ENCODE measurements around the gene RHOT1. TPM values are rescaled to one million over a fixed set of nuclear protein-coding genes. Genes with fewer than 3 reads are reported as not detected.

Gene RHOT1
- polyA plus RNA-seq, 1 donor from 2014 or later = 17.0 TPM

DNA sequence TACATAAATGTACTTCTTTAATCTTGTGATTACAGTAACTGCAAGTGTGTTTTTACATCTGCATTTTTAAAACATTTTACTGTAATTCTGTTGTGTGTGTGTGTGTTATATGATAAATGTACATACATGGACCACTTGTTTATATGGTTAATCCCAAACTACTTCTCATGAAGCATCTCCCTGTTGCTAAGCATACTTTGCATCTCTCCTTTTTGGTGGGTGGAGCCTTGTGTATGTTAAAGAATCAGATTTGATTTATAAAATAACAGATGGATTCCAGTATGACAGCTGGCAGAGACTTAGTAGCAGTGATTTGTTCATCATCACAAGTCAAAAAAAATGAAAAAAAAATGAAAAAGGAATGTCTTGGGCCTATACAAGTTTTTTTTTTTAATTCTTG lies 67.3 kb downstream of the RHOT1 start:
- H3K4me3 Mint-ChIP-seq = no peak overlapping the region
- no peak overlapping the region for H3K27ac Mint-ChIP-seq
- peaks cover 0 to 4% (median 2%) of the 10 kb centered on the region in 3 donors for H3K4me1 Mint-ChIP-seq
- H3K9me3 Mint-ChIP-seq = no peaks in the 10 kb centered on the region
- H3K27me3 Mint-ChIP-seq = no peaks in the 10 kb centered on the region
- peaks cover 7% of the 10 kb centered on the region for H3K36me3 Mint-ChIP-seq

DNA sequence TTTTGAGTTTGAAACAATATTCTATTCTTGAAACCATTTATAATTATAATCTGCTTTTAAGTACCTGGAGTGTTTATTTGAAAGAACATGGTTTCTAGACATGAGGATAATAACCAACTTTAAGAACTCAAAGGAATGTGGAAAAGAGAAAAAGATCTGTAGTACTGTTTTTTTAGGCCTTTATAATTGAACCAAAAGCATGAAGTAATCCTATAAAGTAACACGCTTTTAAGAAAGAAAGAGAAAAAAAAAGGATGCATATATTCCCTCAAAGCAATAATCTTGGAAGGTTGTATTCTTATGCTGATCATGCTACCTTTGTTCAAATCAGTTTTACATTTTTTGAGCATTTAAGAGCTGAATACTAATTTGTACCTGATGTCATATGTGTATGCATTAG lies 69.4 kb downstream of the RHOT1 start:
- H3K4me1 Mint-ChIP-seq = peaks cover 0 to 4% (median 4%) of the 10 kb centered on the region in 3 donors
- no peaks in the 10 kb centered on the region for H3K27me3 Mint-ChIP-seq
- H3K4me3 Mint-ChIP-seq = no peak overlapping the region
- H3K36me3 Mint-ChIP-seq = peaks cover 10% of the 10 kb centered on the region
- H3K27ac Mint-ChIP-seq = no peak overlapping the region
- no peaks in the 10 kb centered on the region for H3K9me3 Mint-ChIP-seq

DNA sequence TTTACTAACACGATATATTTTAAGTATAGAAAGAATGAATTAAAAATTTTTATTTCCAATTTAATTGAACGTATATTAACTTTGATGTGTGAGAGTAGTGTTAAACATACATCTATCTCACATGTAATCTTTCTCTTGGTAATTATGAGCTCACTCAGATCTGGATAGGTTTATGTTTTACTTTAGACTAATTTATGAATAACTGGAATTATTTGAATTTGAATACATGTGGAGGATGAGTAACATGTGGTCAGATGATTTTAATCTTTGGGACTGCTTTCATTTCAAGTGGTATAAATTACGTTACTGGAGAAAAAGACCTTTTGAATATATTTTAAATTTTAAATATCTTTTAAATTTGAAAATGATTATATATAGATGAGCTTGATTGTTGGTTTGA lies 73.4 kb downstream of the RHOT1 start:
- no peaks in the 10 kb centered on the region for H3K27me3 Mint-ChIP-seq
- no peak overlapping the region for H3K27ac Mint-ChIP-seq
- H3K4me1 Mint-ChIP-seq = peaks cover 0 to 4% (median 4%) of the 10 kb centered on the region in 3 donors
- H3K9me3 Mint-ChIP-seq = no peaks in the 10 kb centered on the region
- no peak overlapping the region for H3K4me3 Mint-ChIP-seq
- H3K36me3 Mint-ChIP-seq = peaks cover 7% of the 10 kb centered on the region

DNA sequence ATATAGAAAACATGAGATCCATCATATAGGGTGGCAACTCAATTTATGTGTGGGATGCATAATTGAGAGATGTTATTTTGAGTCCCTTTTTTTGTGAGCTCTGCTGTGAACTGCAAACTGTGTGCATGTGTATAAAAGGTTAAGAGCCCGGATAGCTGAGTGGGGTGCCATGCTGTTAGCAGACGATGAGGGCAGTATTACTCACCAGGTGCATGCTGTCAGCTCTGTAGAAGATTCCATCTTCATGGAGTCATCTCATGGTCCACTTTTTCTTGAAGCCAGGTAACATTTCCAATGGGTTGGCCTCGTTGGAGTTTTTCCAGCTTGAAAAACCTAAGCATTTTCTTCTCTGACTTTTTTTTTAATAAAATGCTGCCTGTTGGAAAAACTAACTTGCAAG lies 80.3 kb downstream of the RHOT1 start:
- Mint-ChIP-seq H3K4me1 (peaks cover 0 to 4% (median 3%) of the 10 kb centered on the region in 3 donors), H3K27me3 (no peaks in the 10 kb centered on the region), H3K4me3 (no peak overlapping the region), H3K27ac (no peak overlapping the region), H3K36me3 (peaks cover 6% of the 10 kb centered on the region), H3K9me3 (no peaks in the 10 kb centered on the region)

DNA sequence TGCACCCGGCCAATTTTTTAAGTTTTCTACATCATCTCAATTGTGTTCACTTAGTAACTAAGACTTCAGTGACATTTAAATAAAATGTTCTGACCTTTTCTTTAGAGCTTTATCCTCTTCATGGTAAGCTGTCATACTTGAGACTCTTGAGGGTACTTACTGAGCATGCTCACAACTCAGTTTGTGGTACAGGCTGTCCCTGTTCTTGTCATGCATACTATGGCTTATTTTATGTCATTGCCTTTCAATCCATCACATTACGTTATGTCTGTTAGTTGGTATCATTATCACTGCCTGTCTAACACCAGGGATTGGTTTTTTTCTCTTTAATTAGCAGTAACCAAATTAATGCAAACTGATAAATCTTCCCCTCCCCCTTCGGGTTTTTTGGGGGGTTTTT lies 81.4 kb downstream of the RHOT1 start:
- Mint-ChIP-seq H3K36me3 (peaks cover 4% of the 10 kb centered on the region), H3K27ac (no peak overlapping the region)

DNA sequence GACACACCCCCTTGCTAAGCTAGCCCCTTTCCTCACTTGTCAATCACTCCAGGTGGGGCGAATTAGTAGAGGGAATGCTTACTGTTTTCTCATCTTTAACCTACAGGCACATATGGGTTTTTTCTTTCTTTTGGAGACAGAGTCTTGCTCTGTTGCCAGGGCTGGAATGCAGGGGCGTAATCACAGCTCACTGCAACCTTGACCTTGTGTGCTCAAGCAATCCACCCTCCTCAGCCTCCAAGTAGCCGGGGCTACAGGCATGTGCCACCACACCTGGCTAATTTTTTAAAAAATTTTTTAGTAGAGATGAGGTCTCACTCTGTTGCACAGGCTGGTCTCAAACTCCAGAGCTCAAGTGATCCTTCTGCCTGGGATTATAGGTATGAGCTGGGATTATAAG lies 84.6 kb downstream of the RHOT1 start:
- H3K27ac Mint-ChIP-seq = no peak overlapping the region
- H3K36me3 Mint-ChIP-seq = peaks cover 6% of the 10 kb centered on the region
- H3K4me3 Mint-ChIP-seq = peak overlapping the region in 1 of 4 donors; percentile 17
- no peaks in the 10 kb centered on the region for H3K9me3 Mint-ChIP-seq
- H3K4me1 Mint-ChIP-seq = peaks cover 0 to 2% (median 0%) of the 10 kb centered on the region in 3 donors
- H3K27me3 Mint-ChIP-seq = no peaks in the 10 kb centered on the region

More for the DNA sequence above, 81.4 kb downstream of the RHOT1 start:
- Mint-ChIP-seq H3K4me1 (peaks cover 0 to 4% (median 3%) of the 10 kb centered on the region in 3 donors), H3K27me3 (no peaks in the 10 kb centered on the region), H3K9me3 (no peaks in the 10 kb centered on the region), H3K4me3 (no peak overlapping the region)

DNA sequence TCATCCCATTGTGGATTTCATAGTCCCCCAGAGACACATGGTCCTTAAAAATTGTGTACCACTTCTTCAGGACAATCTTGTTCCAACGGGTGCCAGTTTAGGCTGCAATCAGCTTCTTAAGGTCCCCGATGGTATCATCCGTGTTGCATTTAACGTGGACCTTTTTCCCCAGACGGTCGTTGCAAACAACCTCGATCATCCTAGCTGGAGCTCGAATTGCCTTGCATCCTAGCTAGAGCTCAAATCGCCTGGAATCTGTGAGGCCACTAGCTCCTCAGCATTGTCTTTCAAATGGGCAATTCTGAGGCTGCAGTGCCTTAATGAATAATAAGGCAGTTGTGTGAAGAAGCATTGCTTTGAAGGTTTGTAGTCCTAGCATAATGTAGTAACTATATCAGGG lies 85.6 kb downstream of the RHOT1 start:
- Mint-ChIP-seq H3K9me3 (no peaks in the 10 kb centered on the region), H3K27me3 (no peaks in the 10 kb centered on the region), H3K4me1 (peaks cover 0 to 4% (median 0%) of the 10 kb centered on the region in 3 donors), H3K4me3 (no peak overlapping the region), H3K36me3 (peaks cover 6% of the 10 kb centered on the region), H3K27ac (no peak overlapping the region)

DNA sequence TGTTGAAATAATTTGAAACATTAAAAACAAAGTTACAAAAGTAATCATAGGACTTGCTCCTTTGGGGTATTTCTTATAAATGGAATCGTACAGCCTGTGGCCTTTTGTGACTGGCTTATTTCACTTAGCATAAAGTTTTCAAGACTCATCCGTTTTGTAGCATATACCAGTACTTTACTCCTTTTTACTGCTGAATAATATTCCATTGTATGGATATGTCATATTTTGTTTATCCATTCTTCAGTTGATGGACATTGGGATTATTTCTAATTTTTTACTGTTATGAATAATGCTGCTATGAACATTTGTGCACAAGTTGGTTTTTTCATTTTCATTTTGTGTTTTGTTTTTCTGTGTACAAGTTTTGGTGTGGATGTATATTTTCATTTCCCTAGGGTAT lies 93.3 kb downstream of the RHOT1 start:
- H3K27ac Mint-ChIP-seq = no peak overlapping the region
- H3K27me3 Mint-ChIP-seq = no peaks in the 10 kb centered on the region
- peaks cover 0 to 2% (median 0%) of the 10 kb centered on the region in 3 donors for H3K4me1 Mint-ChIP-seq
- no peaks in the 10 kb centered on the region for H3K36me3 Mint-ChIP-seq
- no peaks in the 10 kb centered on the region for H3K9me3 Mint-ChIP-seq
- H3K4me3 Mint-ChIP-seq = no peak overlapping the region

DNA sequence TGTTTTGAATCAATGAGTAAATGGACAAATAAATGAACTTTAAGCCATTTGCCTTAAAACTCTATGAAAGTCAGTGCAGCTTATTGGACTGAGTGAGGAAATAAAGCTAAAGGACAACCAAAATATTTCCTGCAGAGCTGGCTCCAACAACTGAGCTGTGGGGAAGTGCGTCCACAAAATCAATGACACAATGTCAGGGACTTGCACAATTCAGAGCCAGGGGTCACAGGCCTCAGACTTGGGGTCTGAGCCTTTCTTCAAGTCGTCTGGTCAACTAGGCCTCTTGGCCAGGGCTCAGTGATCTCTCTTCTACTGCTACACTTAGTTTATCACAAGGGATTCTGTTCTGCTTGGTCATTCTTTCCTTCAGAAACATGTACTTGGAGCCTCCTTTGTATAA lies 97.2 kb downstream of the RHOT1 start:
- Mint-ChIP-seq H3K4me3 (no peak overlapping the region), H3K36me3 (peaks cover 6% of the 10 kb centered on the region), H3K27ac (no peak overlapping the region), H3K27me3 (no peaks in the 10 kb centered on the region), H3K4me1 (no peaks in the 10 kb centered on the region), H3K9me3 (no peaks in the 10 kb centered on the region)

DNA sequence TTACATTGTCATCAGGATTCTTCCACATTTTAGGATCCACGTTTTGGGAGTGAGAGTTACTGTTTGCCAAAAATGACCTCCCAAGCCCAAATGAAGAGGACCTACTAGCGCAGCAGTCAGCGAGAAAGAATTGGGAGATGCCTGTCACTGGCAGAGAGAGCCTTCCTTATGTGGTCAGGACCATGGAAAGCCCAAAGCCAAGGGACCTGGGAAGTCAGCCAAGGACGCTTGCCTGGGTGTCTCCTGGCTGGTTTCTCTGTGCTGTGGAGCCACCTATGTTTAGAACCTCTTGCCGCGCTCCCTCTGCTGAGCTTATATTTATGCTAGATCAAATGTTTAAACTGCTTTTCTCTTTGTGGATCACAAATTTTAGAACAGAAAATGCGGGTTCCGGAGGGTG lies 98.4 kb downstream of the RHOT1 start:
- H3K36me3 Mint-ChIP-seq = peaks cover 6% of the 10 kb centered on the region
- H3K4me1 Mint-ChIP-seq = no peaks in the 10 kb centered on the region
- H3K27ac Mint-ChIP-seq = no peak overlapping the region
- H3K9me3 Mint-ChIP-seq = no peaks in the 10 kb centered on the region
- no peaks in the 10 kb centered on the region for H3K27me3 Mint-ChIP-seq
- no peak overlapping the region for H3K4me3 Mint-ChIP-seq

DNA sequence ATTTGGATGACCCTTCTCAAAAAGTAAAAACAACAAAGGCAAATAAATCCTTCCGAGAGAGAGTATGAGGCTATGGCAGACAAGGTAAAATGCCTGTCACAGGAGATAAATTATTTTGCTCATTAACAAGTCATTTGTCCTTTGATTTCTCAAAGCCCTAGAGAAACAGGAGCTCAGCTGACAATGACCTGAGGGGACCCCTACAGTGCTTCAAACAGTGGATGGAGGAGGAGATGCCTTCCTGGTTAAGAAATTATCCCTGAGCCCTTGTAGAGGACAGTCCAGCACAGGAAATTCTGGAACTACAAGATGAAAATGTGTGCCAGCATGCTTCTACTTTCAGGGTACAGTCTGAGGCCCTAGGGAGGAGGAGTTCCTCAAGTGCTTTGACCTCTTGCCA lies 99.3 kb downstream of the RHOT1 start:
- H3K27ac Mint-ChIP-seq = no peak overlapping the region

DNA sequence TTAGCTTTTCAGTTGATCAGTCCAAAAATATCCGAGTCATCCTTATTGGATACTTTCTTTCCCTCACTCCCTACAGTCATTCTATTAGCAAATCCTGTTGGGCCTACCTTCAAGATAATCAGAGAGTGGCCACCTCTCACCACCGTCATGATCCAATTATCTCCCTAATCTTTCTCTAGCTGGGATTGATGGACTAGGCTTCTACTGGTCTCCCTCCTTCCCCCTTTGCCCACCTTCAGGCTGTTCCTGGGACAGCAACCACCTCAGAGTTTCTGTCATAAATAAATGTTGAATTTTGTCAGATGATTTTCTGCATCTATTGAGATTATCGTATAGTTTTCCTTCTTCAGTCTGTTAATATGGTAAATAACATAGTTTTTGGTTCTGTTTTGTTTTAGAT lies 107.2 kb downstream of the RHOT1 start:
- Mint-ChIP-seq H3K27ac (peak overlapping the region in 1 of 3 donors; percentile 65), H3K36me3 (no peaks in the 10 kb centered on the region), H3K9me3 (no peaks in the 10 kb centered on the region), H3K4me1 (peaks cover 0 to 1% (median 0%) of the 10 kb centered on the region in 3 donors), H3K4me3 (no peak overlapping the region), H3K27me3 (no peaks in the 10 kb centered on the region)

More for the DNA sequence above, 99.3 kb downstream of the RHOT1 start:
- H3K4me3 Mint-ChIP-seq = no peak overlapping the region
- H3K9me3 Mint-ChIP-seq = no peaks in the 10 kb centered on the region
- peaks cover 6% of the 10 kb centered on the region for H3K36me3 Mint-ChIP-seq
- no peaks in the 10 kb centered on the region for H3K4me1 Mint-ChIP-seq
- H3K27me3 Mint-ChIP-seq = no peaks in the 10 kb centered on the region

DNA sequence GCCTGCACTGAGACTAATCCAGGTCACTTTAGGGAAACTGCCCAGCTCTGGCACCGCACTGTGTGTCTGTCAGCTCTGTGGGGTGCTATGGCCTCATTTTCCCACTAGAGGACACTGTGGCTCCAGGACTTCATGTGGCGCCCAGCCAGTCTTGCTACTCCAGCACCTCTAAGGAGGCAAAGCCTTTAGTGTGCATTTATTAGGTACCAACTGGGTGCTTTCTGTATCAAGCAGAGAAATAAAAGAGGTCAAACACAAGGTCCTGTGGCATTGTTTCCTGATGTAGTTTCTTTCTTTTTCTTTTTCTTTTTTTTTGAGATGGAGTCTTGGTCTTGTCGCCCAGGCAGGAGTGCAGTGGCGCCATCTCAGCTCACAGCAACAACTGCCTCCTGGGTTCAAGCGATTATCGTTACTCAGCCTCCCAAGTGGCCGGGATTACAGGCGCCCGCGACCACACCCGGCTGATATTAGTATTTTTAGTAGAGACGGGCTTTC lies 110.9 kb downstream of the RHOT1 start:
- Mint-ChIP-seq H3K4me1 (peaks cover 0 to 1% (median 0%) of the 10 kb centered on the region in 3 donors), H3K9me3 (no peaks in the 10 kb centered on the region), H3K27ac (no peak overlapping the region), H3K27me3 (peaks cover 15% of the 10 kb centered on the region), H3K36me3 (no peaks in the 10 kb centered on the region), H3K4me3 (no peak overlapping the region)

DNA sequence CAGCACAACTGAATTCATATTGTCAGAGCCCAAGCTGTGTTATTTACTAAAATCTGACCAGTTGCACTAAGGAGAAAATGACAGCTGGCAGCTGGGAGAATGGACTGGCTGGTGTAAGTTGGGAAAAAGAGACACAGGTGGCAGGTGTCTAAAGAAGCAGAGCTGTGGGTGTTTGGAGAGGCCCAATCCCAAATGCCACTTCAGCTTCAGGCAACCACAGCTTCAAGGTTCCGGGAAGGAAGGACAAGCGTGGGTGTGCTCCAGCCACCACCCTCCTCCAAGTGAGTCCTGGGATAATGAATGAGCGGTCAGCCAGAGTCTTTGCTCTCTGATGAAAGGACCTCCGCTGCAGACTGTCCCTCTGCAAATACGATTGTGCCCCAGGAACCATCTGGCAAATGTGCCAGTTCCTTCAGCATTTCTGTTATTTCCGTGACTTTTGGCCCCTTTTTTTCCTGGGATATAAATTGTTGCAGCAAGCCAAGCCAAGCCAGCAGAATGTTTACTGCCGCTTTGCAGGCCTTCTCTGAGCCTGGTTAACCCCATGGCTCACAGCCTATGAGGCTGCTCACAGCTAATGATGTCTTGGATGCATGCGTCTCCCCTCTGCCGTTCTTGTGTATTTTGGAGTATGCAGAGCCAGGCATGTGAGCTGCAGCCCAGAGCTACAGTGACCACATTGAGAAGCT lies 113.9 kb downstream of the RHOT1 start:
- H3K4me3 Mint-ChIP-seq = peak overlapping the region in 1 of 4 donors; percentile 27
- no peaks in the 10 kb centered on the region for H3K36me3 Mint-ChIP-seq
- H3K27ac Mint-ChIP-seq = peak overlapping the region in 1 of 3 donors; percentile 24
- peaks cover 0 to 4% (median 0%) of the 10 kb centered on the region in 3 donors for H3K4me1 Mint-ChIP-seq
- no peaks in the 10 kb centered on the region for H3K9me3 Mint-ChIP-seq
- peaks cover 21% of the 10 kb centered on the region for H3K27me3 Mint-ChIP-seq

DNA sequence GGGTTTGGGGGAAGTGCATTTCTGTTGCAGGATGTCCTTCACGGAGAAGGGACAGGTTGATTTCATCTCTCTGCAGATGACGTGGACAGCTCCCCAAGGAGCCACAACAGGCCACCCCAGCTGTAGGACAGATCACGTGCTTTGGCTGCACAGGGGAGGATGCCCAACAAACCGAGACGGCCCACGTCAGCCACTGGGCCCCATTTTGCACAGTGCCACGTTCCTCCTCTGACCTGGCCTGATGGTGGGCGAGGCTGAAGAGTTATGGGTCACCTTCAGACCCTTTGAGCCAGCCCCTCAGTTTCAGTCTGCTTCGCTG lies 114.4 kb downstream of the RHOT1 start:
- H3K27me3 Mint-ChIP-seq = peaks cover 22% of the 10 kb centered on the region
- H3K4me1 Mint-ChIP-seq = peaks cover 0 to 4% (median 0%) of the 10 kb centered on the region in 3 donors
- peak overlapping the region in 1 of 3 donors; percentile 24 for H3K27ac Mint-ChIP-seq
- H3K9me3 Mint-ChIP-seq = no peaks in the 10 kb centered on the region
- H3K4me3 Mint-ChIP-seq = peak overlapping the region in 1 of 4 donors; percentile 27
- no peaks in the 10 kb centered on the region for H3K36me3 Mint-ChIP-seq

Data from IgD-negative memory B cell (primary cell).